Stomach (tissue), 9 donors: Measurements from ENCODE around the gene VAMP3. TPM values are rescaled to one million over a fixed set of nuclear protein-coding genes. Genes with fewer than 3 reads are reported as not detected.
A peak's percentile ranks its signal among the peaks of the same experiment; 100 is the strongest.

Source experiments
- DNase-seq, 2 donors: peaks; one replicate each; pipeline versions ENCODE4 v3.0.0 to v3.0.0-alpha.2; 2013 to 2019
- H3K27ac ChIP-seq, 5 donors: fragments of 200-600 bp in 4 of 5; sonication (generic) in 4 of 5; one replicate each; pipeline ENCODE4 v1.5.1; 2013 to 2019; ENCODE audit warnings: mild to moderate bottlenecking in 1 of 5, moderate library complexity in 1 of 5
- H3K27me3 ChIP-seq, 3 donors: fragments of 200-600 bp; sonication (generic); one replicate each; pipeline ENCODE4 v1.5.1; 2017 to 2019; ENCODE audit warnings: mixed run types in 1 of 3
- H3K36me3 ChIP-seq, 4 donors: fragments of 200-600 bp; sonication (generic); 1 replicate in 3 of 4; 2 replicates in 1 of 4; pipeline ENCODE4 v1.5.1; 2016 to 2019
- H3K4me1 ChIP-seq, 4 donors: fragments of 200-600 bp; sonication (generic); one replicate each; pipeline ENCODE4 v1.5.1; 2016 to 2019
- H3K4me3 ChIP-seq, 4 donors: fragments of 200-600 bp; sonication (generic) in 3 of 4; one replicate each; pipeline ENCODE4 v1.5.1; 2016 to 2019; ENCODE audit warnings: mild to moderate bottlenecking in 1 of 4
- H3K9me3 ChIP-seq, 4 donors: fragments of 200-600 bp; sonication (generic); one replicate each; pipeline ENCODE4 v1.5.1; 2016 to 2019
- CTCF ChIP-seq, 7 experiments: fragments of 450-650 bp in 4 of 7; fragments of 200-600 bp in 3 of 7; sonication (generic) in 3 of 7; IDR thresholded peaks; one replicate each; pipeline ENCODE4 v1.5.1; 2016 to 2019; ENCODE audit warnings: antibody characterized with exemption in 7 of 7, control low read depth in 2 of 7, mild to moderate bottlenecking in 1 of 7
- EP300 ChIP-seq: sonication (generic); formaldehyde crosslinking; IDR thresholded peaks from one replicate; pipeline ENCODE4 v1.6.1; 2017; ENCODE audit warnings: antibody characterized with exemption
- POLR2A ChIP-seq, 4 donors: fragments of 450-650 bp; IDR thresholded peaks; one replicate each; pipeline ENCODE4 v1.6.1; 2016; ENCODE audit warnings: antibody characterized with exemption in 4 of 4, control low read depth in 2 of 4, mild to moderate bottlenecking in 1 of 4, moderate library complexity in 1 of 4
- POLR2AphosphoS5 ChIP-seq, 3 donors: sonication (generic); formaldehyde crosslinking; IDR thresholded peaks; one replicate each; pipeline ENCODE4 v1.6.1; 2016; ENCODE audit warnings: antibody characterized with exemption in 3 of 3
- WGBS, 5 donors: extraction: QIAGEN DNeasy Blood & Tissue Kit in 3 of 5; methylation state at CpG; one replicate each; pipeline versions ENCODE4 v1.1.5 to v1.1.7; 2013 to 2018; 5-methylcytosine and 5-hydroxymethylcytosine counted together
- intact Hi-C: fragments of 100-400 bp; cut with DNase I; formaldehyde crosslinking; loops from one replicate; pipeline ENCODE4 v1.15.1; 2023; ENCODE audit warnings: low total_unique reads
- polyA plus RNA-seq, 3 donors: library from polyadenylated mRNA; stranded (reverse); fragments of 200-250 nt; gene quantifications; one replicate each; pipeline ENCODE4 v1.2.3, GENCODE V29; 2013
- total RNA-seq, 5 donors: library from RNA; depleted of rRNA; stranded (reverse); fragments of >200 nt; gene quantifications; one replicate each; pipeline versions ENCODE4 v1.1.0 to v1.2.3, GENCODE V29; 2014 to 2016
- donor health status: healthy with polysubstance abuse.
- donor health status: Bipolar disorder and iron deficiency.
- donor health status: healthy.

Gene VAMP3
- total and polyA plus RNA-seq, 8 donors: 20.9 to 133 (median 82.8) TPM

GRCh38 chr1:7726623-7727022 lies 44.5 kb upstream of the VAMP3 start:
- Histone ChIP-seq H3K4me3 (no peak overlapping the region), H3K27me3 (no peaks in the 10 kb centered on the region), H3K9me3 (no peaks in the 10 kb centered on the region), H3K27ac (peak overlapping the region in 1 of 5 donors; percentile 31), H3K4me1 (peaks cover 0 to 9% (median 0%) of the 10 kb centered on the region in 4 donors), H3K36me3 (no peaks in the 10 kb centered on the region)
- 14 to 37% (median 26%) methylated on average over 7 of the region's 7 CpGs for WGBS, 5 donors
- TF ChIP-seq EP300 (no peak), CTCF (IDR thresholded peaks at IDR 0.05) (no peak)
- peak in 1 of 2 donors; percentile 53 for DNase-seq
- intact Hi-C loops: no loop called here

GRCh38 chr1:7727809-7728471 lies 43.2 kb upstream of the VAMP3 start:
- TF ChIP-seq CTCF (IDR thresholded peaks at IDR 0.05) (no peak), POLR2AphosphoS5 (IDR thresholded peaks at IDR 0.05) (no peak), POLR2A (IDR thresholded peaks at IDR 0.05) (no peak)
- no peak overlapping the region for H3K27ac ChIP-seq
- 76 to 89% (median 83%) methylated on average over 14 of the region's 14 CpGs for WGBS, 5 donors
- H3K4me3 ChIP-seq: no peak overlapping the region
- intact Hi-C loops: no loop called here
- H3K9me3 ChIP-seq: no peaks in the 10 kb centered on the region
- no peaks in the 10 kb centered on the region for H3K36me3 ChIP-seq
- no peaks in the 10 kb centered on the region for H3K27me3 ChIP-seq
- DNase-seq: no peak
- H3K4me1 ChIP-seq: peaks cover 0 to 9% (median 0%) of the 10 kb centered on the region in 4 donors

- no peak for DNase-seq
- 95 to 99% (median 96%) methylated on average over 5 of the region's 5 CpGs for WGBS, 5 donors
- no peaks in the 10 kb centered on the region for H3K9me3 ChIP-seq
- no peaks in the 10 kb centered on the region for H3K27me3 ChIP-seq
- H3K27ac ChIP-seq: no peak overlapping the region
- no peaks in the 10 kb centered on the region for H3K36me3 ChIP-seq
- peaks cover 0 to 9% (median 0%) of the 10 kb centered on the region in 4 donors for H3K4me1 ChIP-seq
- TF ChIP-seq CTCF (IDR thresholded peaks at IDR 0.05) (no peak), POLR2AphosphoS5 (IDR thresholded peaks at IDR 0.05) (no peak), POLR2A (IDR thresholded peaks at IDR 0.05) (no peak)
- no peak overlapping the region for H3K4me3 ChIP-seq
- intact Hi-C loops: no loop called here
Observed at GRCh38 chr1:7729761-7730160, 41.3 kb upstream of the VAMP3 start.

GRCh38 chr1:7732331-7732730 lies 38.8 kb upstream of the VAMP3 start:
- H3K4me3 ChIP-seq: no peak overlapping the region
- no peak for TF ChIP-seq POLR2A (IDR thresholded peaks at IDR 0.05)
- TF ChIP-seq EP300: no peak
- TF ChIP-seq CTCF (IDR thresholded peaks at IDR 0.05): no peak
- TF ChIP-seq POLR2AphosphoS5 (IDR thresholded peaks at IDR 0.05): no peak
- H3K36me3 ChIP-seq: peaks cover 5 to 14% (median 12%) of the 10 kb centered on the region in 4 donors
- intact Hi-C loops: no loop called here
- no peaks in the 10 kb centered on the region for H3K27me3 ChIP-seq
- no peaks in the 10 kb centered on the region for H3K4me1 ChIP-seq
- H3K9me3 ChIP-seq: no peaks in the 10 kb centered on the region
- WGBS, 5 donors: 88 to 94% (median 93%) methylated on average over 18 to 19 of the region's 19 CpGs
- H3K27ac ChIP-seq: no peak overlapping the region
- no peak for DNase-seq
